BE2C (cell line): ENCODE data around the gene NCLN. TPM values are rescaled to one million over a fixed set of nuclear protein-coding genes. Genes with fewer than 3 reads are reported as not detected.

Experiments used
- DNase-seq: peaks from one replicate; pipeline ENCODE4 v3.0.0-alpha.2; 2020
- H3K27me3 ChIP-seq: fragments of 250-450 bp; sonication (Bioruptor Pico); 2 replicates; pipeline ENCODE4 v1.5.1; 2020; ENCODE audit warnings: mild to moderate bottlenecking
- H3K36me3 ChIP-seq: fragments of 250-450 bp; sonication (Bioruptor Pico); 2 replicates; pipeline ENCODE4 v1.5.1; 2020; ENCODE audit warnings: mild to moderate bottlenecking
- H3K4me1 ChIP-seq: fragments of 250-450 bp; sonication (Bioruptor Pico); 2 replicates; pipeline ENCODE4 v1.5.1; 2020
- H3K4me3 ChIP-seq: 2 replicates; pipeline ENCODE4 v1.5.1; 2011; ENCODE audit warnings: low read depth, low read length
- H3K9me3 ChIP-seq: fragments of 250-450 bp; sonication (Bioruptor Pico); 2 replicates; pipeline ENCODE4 v1.5.1; 2020
- polyA plus RNA-seq: library from polyadenylated mRNA; unstranded; fragments of >200 nt; gene quantifications from one replicate; pipeline ENCODE4 v1.2.1, GENCODE V29; 2012; ENCODE audit warnings: low read depth, missing spikeins; ENCODE audit not compliant: insufficient read length, insufficient read depth
- TF ChIP-seq, protein P1 (sequence below): IDR thresholded peaks from 2 replicates; pipeline ENCODE4 v1.5.1; 2012; ENCODE audit warnings: mild to moderate bottlenecking, low read depth, low read length

The NCLN gene, protein sequence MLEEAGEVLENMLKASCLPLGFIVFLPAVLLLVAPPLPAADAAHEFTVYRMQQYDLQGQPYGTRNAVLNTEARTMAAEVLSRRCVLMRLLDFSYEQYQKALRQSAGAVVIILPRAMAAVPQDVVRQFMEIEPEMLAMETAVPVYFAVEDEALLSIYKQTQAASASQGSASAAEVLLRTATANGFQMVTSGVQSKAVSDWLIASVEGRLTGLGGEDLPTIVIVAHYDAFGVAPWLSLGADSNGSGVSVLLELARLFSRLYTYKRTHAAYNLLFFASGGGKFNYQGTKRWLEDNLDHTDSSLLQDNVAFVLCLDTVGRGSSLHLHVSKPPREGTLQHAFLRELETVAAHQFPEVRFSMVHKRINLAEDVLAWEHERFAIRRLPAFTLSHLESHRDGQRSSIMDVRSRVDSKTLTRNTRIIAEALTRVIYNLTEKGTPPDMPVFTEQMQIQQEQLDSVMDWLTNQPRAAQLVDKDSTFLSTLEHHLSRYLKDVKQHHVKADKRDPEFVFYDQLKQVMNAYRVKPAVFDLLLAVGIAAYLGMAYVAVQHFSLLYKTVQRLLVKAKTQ
- polyA plus RNA-seq: 139 TPM

DNA sequence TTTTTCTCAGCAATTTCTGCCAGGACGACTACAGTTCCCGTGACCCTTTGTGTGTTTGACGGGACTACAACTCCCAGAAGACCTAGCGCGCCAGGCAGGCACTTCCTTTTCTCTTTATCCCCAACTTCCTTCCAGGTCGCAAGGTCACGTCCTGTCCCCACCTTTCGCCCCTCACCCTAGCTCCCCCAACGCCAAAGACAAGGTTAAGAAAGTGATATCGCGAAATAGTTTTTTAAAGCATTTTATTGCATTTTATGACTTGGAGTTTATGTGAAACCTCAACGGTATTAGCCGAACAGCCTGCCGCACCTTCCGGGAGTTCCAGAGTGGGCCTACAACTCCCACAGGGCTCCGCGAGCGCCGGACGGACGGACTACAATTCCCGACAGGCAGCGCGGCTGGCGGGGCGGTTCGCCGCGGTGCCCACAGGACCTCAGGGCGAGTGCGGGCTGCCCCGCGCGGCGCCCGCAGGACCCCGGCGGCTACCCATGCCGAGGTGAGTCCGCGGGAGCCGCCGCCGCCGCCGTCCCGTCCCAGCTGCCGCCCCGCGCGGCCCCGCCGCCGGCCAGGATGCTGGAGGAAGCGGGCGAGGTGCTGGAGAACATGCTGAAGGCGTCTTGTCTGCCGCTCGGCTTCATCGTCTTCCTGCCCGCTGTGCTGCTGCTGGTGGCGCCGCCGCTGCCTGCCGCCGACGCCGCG is at the start of gene NCLN:
Gene NCLN (plus strand): TSS at position 470 of the 699 bp plus-strand sequence. CDS start 101 bp downstream, at position 571.
- H3K4me1 ChIP-seq: peaks cover 3% of the 10 kb centered on the region; the same call in 1 of the 2 replicates
- H3K4me3 ChIP-seq: peak within 1 kb of the TSS; percentile 78
- DNase-seq: peak; percentile 97
- peaks cover 13% of the 10 kb centered on the region; the same call in 1 of the 2 replicates for H3K36me3 ChIP-seq
- TF ChIP-seq, protein P1, sequence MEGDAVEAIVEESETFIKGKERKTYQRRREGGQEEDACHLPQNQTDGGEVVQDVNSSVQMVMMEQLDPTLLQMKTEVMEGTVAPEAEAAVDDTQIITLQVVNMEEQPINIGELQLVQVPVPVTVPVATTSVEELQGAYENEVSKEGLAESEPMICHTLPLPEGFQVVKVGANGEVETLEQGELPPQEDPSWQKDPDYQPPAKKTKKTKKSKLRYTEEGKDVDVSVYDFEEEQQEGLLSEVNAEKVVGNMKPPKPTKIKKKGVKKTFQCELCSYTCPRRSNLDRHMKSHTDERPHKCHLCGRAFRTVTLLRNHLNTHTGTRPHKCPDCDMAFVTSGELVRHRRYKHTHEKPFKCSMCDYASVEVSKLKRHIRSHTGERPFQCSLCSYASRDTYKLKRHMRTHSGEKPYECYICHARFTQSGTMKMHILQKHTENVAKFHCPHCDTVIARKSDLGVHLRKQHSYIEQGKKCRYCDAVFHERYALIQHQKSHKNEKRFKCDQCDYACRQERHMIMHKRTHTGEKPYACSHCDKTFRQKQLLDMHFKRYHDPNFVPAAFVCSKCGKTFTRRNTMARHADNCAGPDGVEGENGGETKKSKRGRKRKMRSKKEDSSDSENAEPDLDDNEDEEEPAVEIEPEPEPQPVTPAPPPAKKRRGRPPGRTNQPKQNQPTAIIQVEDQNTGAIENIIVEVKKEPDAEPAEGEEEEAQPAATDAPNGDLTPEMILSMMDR: no peak
- no peaks in the 10 kb centered on the region for H3K27me3 ChIP-seq
- H3K9me3 ChIP-seq: no peaks in the 10 kb centered on the region

DNA sequence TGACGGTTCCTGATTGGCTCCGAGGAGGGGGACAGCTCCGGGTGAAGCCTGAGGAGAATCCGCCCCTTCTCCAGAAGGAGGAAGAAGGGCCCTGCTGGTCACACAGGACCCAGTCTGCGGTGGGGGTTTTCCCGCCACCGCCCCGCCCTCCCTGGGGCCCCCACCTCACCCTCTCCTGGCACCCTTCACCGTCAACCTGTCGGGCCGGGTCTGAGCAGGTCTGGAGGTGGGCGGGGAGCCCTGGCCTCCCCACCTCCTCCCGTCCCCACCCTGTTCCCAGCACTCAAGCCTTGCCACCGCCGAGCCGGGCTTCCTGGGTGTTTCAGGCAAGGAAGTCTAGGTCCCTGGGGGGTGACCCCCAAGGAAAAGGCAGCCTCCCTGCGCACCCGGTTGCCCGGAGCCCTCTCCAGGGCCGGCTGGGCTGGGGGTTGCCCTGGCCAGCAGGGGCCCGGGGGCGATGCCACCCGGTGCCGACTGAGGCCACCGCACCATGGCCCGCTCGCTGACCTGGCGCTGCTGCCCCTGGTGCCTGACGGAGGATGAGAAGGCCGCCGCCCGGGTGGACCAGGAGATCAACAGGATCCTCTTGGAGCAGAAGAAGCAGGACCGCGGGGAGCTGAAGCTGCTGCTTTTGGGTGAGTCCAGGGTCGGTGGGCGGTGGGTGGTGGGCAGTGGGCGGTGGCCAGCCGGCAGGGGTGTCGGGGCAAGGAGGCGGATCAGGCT is 49.6 kb upstream of the NCLN start, which contains the start of gene GNA15:
Gene GNA15 (plus strand): TSS at position 73 of the 723 bp plus-strand sequence. CDS start 418 bp downstream, at position 491.
- DNase-seq: no peak
- TF ChIP-seq, protein P1: no peak
- no peaks in the 10 kb centered on the region for H3K4me1 ChIP-seq
- H3K9me3 ChIP-seq: no peaks in the 10 kb centered on the region
- no peaks in the 10 kb centered on the region for H3K27me3 ChIP-seq
- no peak within 1 kb of the TSS for H3K4me3 ChIP-seq
- no peaks in the 10 kb centered on the region for H3K36me3 ChIP-seq

DNA sequence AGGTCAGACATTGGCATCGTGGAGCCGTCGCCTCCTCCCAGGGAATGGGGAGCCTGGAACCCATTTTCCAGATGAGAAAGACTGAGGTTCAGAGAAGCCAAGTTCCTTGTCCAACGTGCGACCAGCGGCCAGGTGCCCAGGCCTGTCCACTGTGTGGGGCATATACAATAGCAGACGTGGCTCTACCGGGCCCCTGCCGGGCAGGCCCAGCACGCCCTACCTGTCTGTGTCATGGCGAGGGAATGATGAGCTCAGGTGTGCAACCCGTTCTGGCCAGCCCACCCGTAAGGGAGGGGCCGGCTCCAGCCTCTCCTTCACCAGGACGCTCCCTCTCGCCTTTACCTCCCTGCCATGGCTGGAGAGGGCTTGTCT is 49.1 kb upstream of the NCLN start:
- no peaks in the 10 kb centered on the region for H3K4me1 ChIP-seq
- TF ChIP-seq, protein P1: no peak
- no peaks in the 10 kb centered on the region for H3K9me3 ChIP-seq
- no peaks in the 10 kb centered on the region for H3K27me3 ChIP-seq
- no peak for DNase-seq
- H3K36me3 ChIP-seq: no peaks in the 10 kb centered on the region
- no peak overlapping the region for H3K4me3 ChIP-seq

DNA sequence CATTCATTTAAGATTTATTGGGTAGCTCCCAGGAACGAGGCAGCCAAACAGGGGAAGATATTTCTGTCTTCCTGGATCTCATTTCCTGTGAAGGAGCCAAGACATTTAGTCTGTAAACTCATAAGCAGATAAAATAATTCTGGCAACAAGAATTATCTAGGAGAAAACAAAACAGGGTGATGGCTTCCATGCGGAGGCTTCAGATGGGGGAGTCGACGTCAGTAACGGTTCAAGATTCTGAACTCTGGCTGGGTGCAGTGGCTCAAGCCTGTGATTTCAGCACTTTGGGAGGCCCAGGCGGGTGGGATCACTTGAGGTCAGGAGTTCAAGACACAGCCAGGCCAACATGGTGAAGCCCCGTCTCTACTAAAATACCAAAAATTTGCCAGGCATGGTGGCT is 48.6 kb upstream of the NCLN start:
- Histone ChIP-seq H3K4me1 (no peaks in the 10 kb centered on the region), H3K9me3 (no peaks in the 10 kb centered on the region), H3K27me3 (no peaks in the 10 kb centered on the region), H3K4me3 (no peak overlapping the region), H3K36me3 (no peaks in the 10 kb centered on the region)
- DNase-seq: no peak
- TF ChIP-seq, protein P1: no peak

DNA sequence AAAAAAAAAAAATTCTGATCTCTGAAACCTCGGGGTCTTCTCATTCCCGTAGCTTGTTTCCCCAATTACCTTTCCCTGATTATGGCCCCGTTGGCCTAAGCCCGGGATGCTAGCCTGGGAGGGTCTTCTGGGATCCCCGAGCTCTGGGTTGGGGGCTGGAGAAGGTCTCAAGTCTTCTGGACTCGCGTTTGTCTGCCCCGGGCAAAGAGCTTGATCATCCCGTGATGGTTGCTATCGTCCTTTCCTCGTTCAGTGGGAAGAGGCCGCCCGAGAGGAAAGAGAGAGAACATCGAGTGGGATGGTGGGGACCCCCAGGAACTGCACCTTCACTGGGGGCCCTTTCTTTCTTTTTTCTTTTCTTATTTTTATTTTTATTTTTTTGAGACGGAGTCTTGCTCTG is 47.5 kb upstream of the NCLN start:
- Histone ChIP-seq H3K36me3 (no peaks in the 10 kb centered on the region), H3K9me3 (no peaks in the 10 kb centered on the region), H3K4me1 (no peaks in the 10 kb centered on the region), H3K4me3 (no peak overlapping the region), H3K27me3 (no peaks in the 10 kb centered on the region)
- TF ChIP-seq, protein P1: no peak
- no peak for DNase-seq
